ENCODE data around the gene RPA4. TPM values are rescaled to one million over a fixed set of nuclear protein-coding genes. Genes with fewer than 3 reads are reported as not detected.
"Not testable (repeated sequence)": the region's sequence is repeated elsewhere in the genome, so short reads cannot be mapped to it uniquely, and the experiment has no call there.

Gene RPA4
- not detected for total RNA-seq
- long read RNA-seq: 0 reads

GRCh38 chrX:96883608-96884007 is at the start of gene RPA4:
Gene RPA4, plus strand, starts transcription at chrX:96883908. Its CDS starts 403 bp downstream, at chrX:96884311.
- ATAC-seq (ENCODE audit: poor library complexity) (no peak), DNase-seq (no peak)
- intact Hi-C loops (cut with DNase I): no loop called here

GRCh38 chrX:96834137-96834536 is 49.6 kb upstream of the RPA4 start:
- DNase-seq (no peak), ATAC-seq (ENCODE audit: poor library complexity) (no peak)
- intact Hi-C loops (cut with DNase I): no loop called here

- intact Hi-C loops (cut with DNase I): no loop called here
- ATAC-seq (ENCODE audit: poor library complexity) (no peak), DNase-seq (no peak)
These were observed 47.9 kb upstream of the RPA4 start for GRCh38 chrX:96835660-96836289.

- no peak for ATAC-seq (ENCODE audit: poor library complexity)
- intact Hi-C loops (cut with DNase I): no loop called here
- no peak for DNase-seq
These were observed 45.9 kb upstream of the RPA4 start for GRCh38 chrX:96837808-96838207.

GRCh38 chrX:96838537-96838936 is 45.2 kb upstream of the RPA4 start:
- intact Hi-C loops (cut with DNase I): no loop called here
- ATAC-seq (ENCODE audit: poor library complexity) (no peak), DNase-seq (no peak)

- intact Hi-C loops (cut with DNase I): no loop called here
- ATAC-seq (ENCODE audit: poor library complexity) (no peak), DNase-seq (no peak)
These were observed 42.4 kb upstream of the RPA4 start for GRCh38 chrX:96841325-96841724.

GRCh38 chrX:96841866-96842265 is 41.8 kb upstream of the RPA4 start:
- ATAC-seq (ENCODE audit: poor library complexity); intact Hi-C loops (cut with DNase I); DNase-seq: not testable (repeated sequence)

GRCh38 chrX:96843566-96843965 is 40.1 kb upstream of the RPA4 start:
- DNase-seq: no peak
- peak; percentile 48 for ATAC-seq (ENCODE audit: poor library complexity)
- intact Hi-C loops (cut with DNase I): no loop called here

GRCh38 chrX:96846841-96847240 is 36.9 kb upstream of the RPA4 start:
- DNase-seq (no peak), ATAC-seq (ENCODE audit: poor library complexity) (no peak)
- intact Hi-C loops (cut with DNase I): no loop called here

- DNase-seq; intact Hi-C loops (cut with DNase I); ATAC-seq (ENCODE audit: poor library complexity): not testable (repeated sequence)
These were observed 24.3 kb upstream of the RPA4 start for GRCh38 chrX:96859422-96859821.

GRCh38 chrX:96861218-96861617 is 22.5 kb upstream of the RPA4 start:
- DNase-seq: no peak
- intact Hi-C loops (cut with DNase I): no loop called here
- no peak for ATAC-seq (ENCODE audit: poor library complexity)

- intact Hi-C loops (cut with DNase I): no loop called here
- ATAC-seq (ENCODE audit: poor library complexity) (no peak), DNase-seq (no peak)
These were observed 22.0 kb upstream of the RPA4 start for GRCh38 chrX:96861661-96862060.

GRCh38 chrX:96884027-96884426 is 319 bp downstream of the RPA4 start:
- no peak for ATAC-seq (ENCODE audit: poor library complexity)
- intact Hi-C loops (cut with DNase I): no loop called here
- no peak for DNase-seq

GRCh38 chrX:96889726-96890125 is 6.0 kb downstream of the RPA4 start:
- ATAC-seq (ENCODE audit: poor library complexity): no peak
- DNase-seq: no peak
- intact Hi-C loops (cut with DNase I): no loop called here

- ATAC-seq (ENCODE audit: poor library complexity) (no peak), DNase-seq (no peak)
- intact Hi-C loops (cut with DNase I): no loop called here
These were observed 23.0 kb downstream of the RPA4 start for GRCh38 chrX:96906741-96907140.

GRCh38 chrX:96907516-96908272 is 24.0 kb downstream of the RPA4 start:
- no peak for ATAC-seq (ENCODE audit: poor library complexity)
- intact Hi-C loops (cut with DNase I): no loop called here

GRCh38 chrX:96909291-96909690 is 25.6 kb downstream of the RPA4 start:
- ATAC-seq (ENCODE audit: poor library complexity): no peak
- intact Hi-C loops (cut with DNase I): no loop called here

More at GRCh38 chrX:96907516-96908272, 24.0 kb downstream of the RPA4 start:
- no peak for DNase-seq

GRCh38 chrX:96918864-96919263 is 35.2 kb downstream of the RPA4 start:
- intact Hi-C loops (cut with DNase I): no loop called here
- DNase-seq: no peak
- ATAC-seq (ENCODE audit: poor library complexity): no peak

More at GRCh38 chrX:96909291-96909690, 25.6 kb downstream of the RPA4 start:
- no peak for DNase-seq

- intact Hi-C loops (cut with DNase I): no loop called here
- ATAC-seq (ENCODE audit: poor library complexity) (no peak), DNase-seq (no peak)
These were observed 36.0 kb downstream of the RPA4 start for GRCh38 chrX:96919672-96920071.

GRCh38 chrX:96924581-96924980 is 40.9 kb downstream of the RPA4 start:
- DNase-seq (no peak), ATAC-seq (ENCODE audit: poor library complexity) (no peak)
- intact Hi-C loops (cut with DNase I): no loop called here

All from Right ventricle myocardium superior (tissue), 1 donor.